PFSK-1 (cell line): ENCODE results near the gene SLC27A5.

Experiments used
- FOXP2 ChIP-seq: optimal IDR thresholded peaks from 2 replicates; pipeline ENCODE3; 2011; ENCODE audit warnings: borderline replicate concordance, control low read depth, inconsistent platforms; ENCODE audit not compliant: insufficient read depth; ENCODE audit errors: extremely low read length, extremely low read depth
- POLR2AphosphoS5 ChIP-seq: IDR thresholded peaks from 2 replicates; pipeline ENCODE4 v1.6.1; 2012; ENCODE audit warnings: low read depth, mild to moderate bottlenecking, control low read depth, low read length, moderate library complexity
- SIN3A ChIP-seq: IDR thresholded peaks from 2 replicates; pipeline ENCODE4 v1.6.1; 2012; ENCODE audit warnings: mild to moderate bottlenecking, low read length, moderate library complexity, borderline replicate concordance; ENCODE audit not compliant: insufficient read depth
- TAF1 ChIP-seq: IDR thresholded peaks from 2 replicates; pipeline ENCODE4 v1.6.1; 2012; ENCODE audit warnings: low read length, control low read depth, borderline replicate concordance; ENCODE audit not compliant: insufficient read depth
- TF ChIP-seq, protein P1 (sequence below), 2 experiments: IDR thresholded peaks; 2 replicates each; pipeline versions ENCODE4 v1.6.1 to v1.8.0; 2011 to 2012; ENCODE audit warnings: low read depth in 2 of 2, low read length in 2 of 2, control low read depth in 1 of 2, inconsistent platforms in 1 of 2, mild to moderate bottlenecking in 1 of 2, moderate library complexity in 1 of 2; ENCODE audit not compliant: insufficient read depth in 1 of 2

SLC27A5 gene

DNA sequence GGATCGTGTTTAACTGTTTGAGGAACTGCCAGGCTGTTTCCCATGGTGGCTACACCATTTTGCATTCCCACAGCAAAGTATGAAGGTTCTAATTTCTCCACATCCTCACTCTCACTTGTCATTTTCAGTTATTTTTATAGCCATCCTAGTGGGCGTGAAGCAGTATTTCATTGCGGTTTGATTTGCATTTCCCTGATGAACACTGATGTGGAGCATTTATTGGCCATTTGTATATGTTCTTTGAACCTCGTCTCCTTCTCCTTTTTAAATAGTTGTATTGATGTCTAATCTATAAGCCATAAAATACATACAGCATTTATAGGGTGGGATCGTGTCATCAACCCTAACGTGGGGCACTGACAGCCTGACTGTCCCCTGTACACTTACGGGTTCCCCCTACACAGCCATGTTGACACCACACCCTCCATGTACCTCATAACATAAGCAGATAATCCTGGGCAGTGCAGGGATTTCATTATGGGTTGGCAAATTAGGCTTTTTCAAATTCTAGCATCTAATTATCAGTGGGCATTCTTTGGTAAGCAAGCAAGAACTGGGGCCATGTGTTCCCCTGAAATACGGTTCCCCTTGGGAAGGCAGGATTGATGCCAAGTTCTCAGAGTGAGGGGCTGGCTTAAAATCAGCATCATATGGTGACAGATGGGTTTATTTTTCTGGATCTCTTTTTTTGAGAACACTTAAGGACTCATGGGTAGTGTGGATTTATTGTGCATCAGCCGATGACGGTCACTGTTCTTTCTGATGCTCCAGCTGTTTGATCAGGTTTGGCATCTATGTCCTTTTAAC lies 19.4 kb upstream of the SLC27A5 start:
- TF ChIP-seq FOXP2 (no peak), TAF1 (no peak), POLR2AphosphoS5 (no peak), SIN3A (no peak)
- TF ChIP-seq, protein P1, sequence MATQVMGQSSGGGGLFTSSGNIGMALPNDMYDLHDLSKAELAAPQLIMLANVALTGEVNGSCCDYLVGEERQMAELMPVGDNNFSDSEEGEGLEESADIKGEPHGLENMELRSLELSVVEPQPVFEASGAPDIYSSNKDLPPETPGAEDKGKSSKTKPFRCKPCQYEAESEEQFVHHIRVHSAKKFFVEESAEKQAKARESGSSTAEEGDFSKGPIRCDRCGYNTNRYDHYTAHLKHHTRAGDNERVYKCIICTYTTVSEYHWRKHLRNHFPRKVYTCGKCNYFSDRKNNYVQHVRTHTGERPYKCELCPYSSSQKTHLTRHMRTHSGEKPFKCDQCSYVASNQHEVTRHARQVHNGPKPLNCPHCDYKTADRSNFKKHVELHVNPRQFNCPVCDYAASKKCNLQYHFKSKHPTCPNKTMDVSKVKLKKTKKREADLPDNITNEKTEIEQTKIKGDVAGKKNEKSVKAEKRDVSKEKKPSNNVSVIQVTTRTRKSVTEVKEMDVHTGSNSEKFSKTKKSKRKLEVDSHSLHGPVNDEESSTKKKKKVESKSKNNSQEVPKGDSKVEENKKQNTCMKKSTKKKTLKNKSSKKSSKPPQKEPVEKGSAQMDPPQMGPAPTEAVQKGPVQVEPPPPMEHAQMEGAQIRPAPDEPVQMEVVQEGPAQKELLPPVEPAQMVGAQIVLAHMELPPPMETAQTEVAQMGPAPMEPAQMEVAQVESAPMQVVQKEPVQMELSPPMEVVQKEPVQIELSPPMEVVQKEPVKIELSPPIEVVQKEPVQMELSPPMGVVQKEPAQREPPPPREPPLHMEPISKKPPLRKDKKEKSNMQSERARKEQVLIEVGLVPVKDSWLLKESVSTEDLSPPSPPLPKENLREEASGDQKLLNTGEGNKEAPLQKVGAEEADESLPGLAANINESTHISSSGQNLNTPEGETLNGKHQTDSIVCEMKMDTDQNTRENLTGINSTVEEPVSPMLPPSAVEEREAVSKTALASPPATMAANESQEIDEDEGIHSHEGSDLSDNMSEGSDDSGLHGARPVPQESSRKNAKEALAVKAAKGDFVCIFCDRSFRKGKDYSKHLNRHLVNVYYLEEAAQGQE (IDR thresholded peaks at IDR 0.05; ENCODE audit: insufficient read depth in 1 of 2, low read depth in 2 of 2, low read length in 2 of 2): no peak

DNA sequence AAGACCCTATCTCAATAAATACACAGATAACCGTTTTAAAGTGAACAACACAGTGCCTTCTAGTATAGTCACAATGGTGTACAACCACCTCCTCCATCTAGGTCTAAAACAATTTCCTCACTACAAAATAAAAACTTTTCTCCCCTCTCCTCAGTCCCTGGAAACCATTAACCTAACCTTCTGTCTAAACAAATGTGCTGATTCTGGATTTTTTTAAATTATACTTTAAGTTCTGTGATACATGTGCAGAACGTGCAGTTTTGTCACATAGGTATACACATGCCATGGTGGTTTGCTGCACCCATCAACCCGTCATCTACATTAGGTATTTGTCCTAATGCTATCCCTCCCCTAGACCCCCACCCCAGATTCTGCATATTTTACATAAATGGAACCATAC lies 17.6 kb upstream of the SLC27A5 start:
- no peak for TF ChIP-seq TAF1
- TF ChIP-seq FOXP2: no peak
- TF ChIP-seq, protein P1 (IDR thresholded peaks at IDR 0.05; ENCODE audit: insufficient read depth in 1 of 2, low read depth in 2 of 2, low read length in 2 of 2): no peak
- no peak for TF ChIP-seq SIN3A
- TF ChIP-seq POLR2AphosphoS5: no peak

DNA sequence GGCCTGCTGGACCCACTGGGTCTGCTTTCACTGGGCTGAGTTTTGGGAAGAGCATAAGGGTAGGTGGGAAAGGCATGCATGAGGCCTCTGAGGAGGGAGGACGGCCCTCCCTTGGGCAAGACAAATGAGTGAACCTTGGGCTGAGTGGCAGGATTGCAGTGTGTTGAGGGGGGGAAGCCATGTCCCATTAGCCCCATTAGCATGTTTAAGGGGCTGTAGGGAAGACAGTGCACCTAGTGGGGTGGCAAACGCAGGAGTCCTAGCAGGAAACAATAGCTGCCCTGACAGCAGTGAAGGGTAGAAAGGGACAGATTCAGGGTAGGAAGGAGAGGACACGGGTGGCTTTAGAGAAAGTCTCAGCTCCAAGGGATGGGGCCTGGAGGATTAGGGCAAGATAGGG lies 10.9 kb upstream of the SLC27A5 start:
- no peak for TF ChIP-seq FOXP2
- no peak for TF ChIP-seq TAF1
- no peak for TF ChIP-seq POLR2AphosphoS5
- no peak for TF ChIP-seq SIN3A
- TF ChIP-seq, protein P1 (IDR thresholded peaks at IDR 0.05; ENCODE audit: insufficient read depth in 1 of 2, low read depth in 2 of 2, low read length in 2 of 2): no peak

DNA sequence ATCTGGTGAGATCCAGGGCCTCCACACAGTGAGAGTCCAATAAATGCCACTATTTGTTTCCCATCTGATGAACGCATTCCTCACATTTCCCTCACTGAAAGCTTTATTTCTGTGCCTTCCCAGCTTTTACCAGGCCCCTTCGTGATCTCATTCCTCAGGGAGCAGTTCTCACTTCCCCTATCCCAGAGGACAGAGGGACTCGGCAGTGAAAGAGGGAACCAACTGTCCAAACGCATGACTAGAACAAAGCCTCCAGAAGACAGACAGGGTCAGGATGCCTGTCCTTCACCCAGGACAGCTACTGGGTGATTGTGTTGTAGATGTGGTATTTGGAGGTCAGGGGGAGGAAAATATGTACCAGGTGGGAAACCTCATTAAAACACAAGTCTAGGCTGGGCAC lies 9.9 kb upstream of the SLC27A5 start:
- TF ChIP-seq POLR2AphosphoS5: no peak
- TF ChIP-seq, protein P1 (IDR thresholded peaks at IDR 0.05; ENCODE audit: insufficient read depth in 1 of 2, low read depth in 2 of 2, low read length in 2 of 2): no peak
- no peak for TF ChIP-seq SIN3A
- no peak for TF ChIP-seq FOXP2
- TF ChIP-seq TAF1: no peak

DNA sequence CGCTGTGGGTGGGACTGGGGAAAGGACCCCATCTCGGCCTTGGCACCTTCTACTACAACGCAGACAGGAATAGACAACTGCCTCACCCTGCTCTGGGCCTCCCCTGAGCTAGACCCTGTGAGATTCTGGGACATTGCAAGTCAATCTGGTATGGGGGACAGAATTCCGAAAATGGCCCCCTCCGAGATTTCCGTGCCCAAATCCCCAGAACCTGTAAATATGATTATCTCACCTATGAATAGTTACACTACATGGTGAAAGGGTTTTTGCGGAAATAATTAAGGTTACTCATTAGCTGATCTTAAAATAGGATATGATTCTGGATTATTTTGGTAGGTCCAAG lies 8.4 kb upstream of the SLC27A5 start:
- TF ChIP-seq TAF1 (no peak), SIN3A (no peak), POLR2AphosphoS5 (no peak), FOXP2 (no peak)
- TF ChIP-seq, protein P1 (IDR thresholded peaks at IDR 0.05; ENCODE audit: insufficient read depth in 1 of 2, low read depth in 2 of 2, low read length in 2 of 2): no peak
